Spleen (tissue), 11 donors: Measurements from ENCODE around the gene P2RX1. TPM values are rescaled to one million over a fixed set of nuclear protein-coding genes. Genes with fewer than 3 reads are reported as not detected.

ENCODE experiments used
- DNase-seq: peaks from one replicate; pipeline ENCODE4 v3.0.0-alpha.2; 2020
- H3K27ac ChIP-seq, 8 donors: fragments of 200-600 bp; sonication (generic) in 7 of 8; 1 replicate in 4 of 8; 2 replicates in 4 of 8; pipeline versions ENCODE4 v1.5.0 to v1.8.0; 2016 to 2021; ENCODE audit warnings: inconsistent platforms in 4 of 8, mild to moderate bottlenecking in 4 of 8, moderate library complexity in 1 of 8
- H3K27me3 ChIP-seq, 7 donors: fragments of 200-600 bp; sonication (generic) in 6 of 7; replicated peaks in 1 of 7; 1 replicate in 4 of 7; 2 replicates in 3 of 7; pipeline versions ENCODE4 v1.5.0 to v1.8.0; 2016 to 2021; ENCODE audit warnings: inconsistent platforms in 3 of 7, mild to moderate bottlenecking in 1 of 7
- H3K36me3 ChIP-seq, 6 donors: fragments of 200-600 bp; sonication (generic) in 5 of 6; 1 replicate in 4 of 6; 2 replicates in 2 of 6; pipeline versions ENCODE4 v1.5.0 to v1.8.0; 2016 to 2021; ENCODE audit warnings: inconsistent platforms in 2 of 6
- H3K4me1 ChIP-seq, 6 donors: fragments of 200-600 bp; sonication (generic) in 5 of 6; 1 replicate in 3 of 6; 2 replicates in 3 of 6; pipeline versions ENCODE4 v1.5.0 to v1.8.0; 2016 to 2021; ENCODE audit warnings: inconsistent platforms in 3 of 6
- H3K4me3 ChIP-seq, 8 donors: fragments of 200-600 bp; sonication (generic) in 7 of 8; 1 replicate in 4 of 8; 2 replicates in 4 of 8; pipeline versions ENCODE4 v1.5.0 to v1.8.0; 2016 to 2021; ENCODE audit warnings: inconsistent platforms in 4 of 8, mild to moderate bottlenecking in 4 of 8, moderate library complexity in 2 of 8
- H3K9me3 ChIP-seq, 8 donors: fragments of 200-600 bp; sonication (generic) in 7 of 8; 1 replicate in 4 of 8; 2 replicates in 4 of 8; pipeline versions ENCODE4 v1.5.0 to v1.8.0; 2016 to 2021; ENCODE audit warnings: inconsistent platforms in 4 of 8
- POLR2A ChIP-seq, 3 donors: fragments of 450-650 bp; IDR thresholded peaks; one replicate each; pipeline ENCODE4 v1.5.1; 2017; ENCODE audit warnings: antibody characterized with exemption in 3 of 3, mild to moderate bottlenecking in 1 of 3
- POLR2AphosphoS5 ChIP-seq, 3 donors: sonication (generic); formaldehyde crosslinking; IDR thresholded peaks; one replicate each; pipeline ENCODE4 v1.5.1; 2017; ENCODE audit warnings: antibody characterized with exemption in 3 of 3
- WGBS, 5 donors: extraction: QIAGEN DNeasy Blood & Tissue Kit in 3 of 5; methylation state at CpG; one replicate each; pipeline versions ENCODE4 v1.1.5 to v1.1.7; 2013 to 2018; 5-methylcytosine and 5-hydroxymethylcytosine counted together
- intact Hi-C: fragments of 100-400 bp; cut with DNase I; formaldehyde crosslinking; loops from one replicate; pipeline ENCODE4 v1.15.0; 2023; ENCODE audit warnings: low total_unique reads
- polyA plus RNA-seq, 3 donors: library from polyadenylated mRNA; stranded (reverse); fragments of 200-250 nt; gene quantifications; one replicate each; pipeline ENCODE4 v1.2.1, GENCODE V29; 2013
- total RNA-seq, 7 donors: library from RNA; depleted of rRNA in 3 of 7; stranded (reverse); fragments of >200 nt in 3 of 7; fragmentation: NEBNext Ultra II Directional in 4 of 7; extraction: Animal tissue kit (Norgen Biotek cat#: 25700) in 4 of 7; gene quantifications; one replicate each; pipeline versions ENCODE4 v1.1.0 to v1.2.1, GENCODE V29; 2016 to 2021
- TF ChIP-seq, protein P1 (sequence below), 11 experiments: fragments of 200-600 bp in 7 of 11; fragments of 450-650 bp in 4 of 11; sonication (generic) in 4 of 11; IDR thresholded peaks in 8 of 11; conservative IDR thresholded peaks in 3 of 11; 1 replicate in 7 of 11; 2 replicates in 4 of 11; pipeline versions ENCODE4 v1.4.0 to v1.8.0; 2016 to 2021; ENCODE audit warnings: antibody characterized with exemption in 11 of 11, inconsistent platforms in 4 of 11, mild to moderate bottlenecking in 1 of 11
- donor health status: healthy with polysubstance abuse.
- donor health status: DM: no; HTN: no; CAD: no; lungs with moderate emphysema.
- donor health status: DM: no; HTN: no; CAD: no.
- donor health status: Bipolar disorder and iron deficiency.
- donor health status: healthy.
- donor health status: DM: no; HTN: no; CAD: no.
- donor health status: DM: yes; HTN: yes; CAD: no.

Gene P2RX1
- total and polyA plus RNA-seq, 10 donors: 9.2 to 46.3 (median 21.7) TPM

DNA sequence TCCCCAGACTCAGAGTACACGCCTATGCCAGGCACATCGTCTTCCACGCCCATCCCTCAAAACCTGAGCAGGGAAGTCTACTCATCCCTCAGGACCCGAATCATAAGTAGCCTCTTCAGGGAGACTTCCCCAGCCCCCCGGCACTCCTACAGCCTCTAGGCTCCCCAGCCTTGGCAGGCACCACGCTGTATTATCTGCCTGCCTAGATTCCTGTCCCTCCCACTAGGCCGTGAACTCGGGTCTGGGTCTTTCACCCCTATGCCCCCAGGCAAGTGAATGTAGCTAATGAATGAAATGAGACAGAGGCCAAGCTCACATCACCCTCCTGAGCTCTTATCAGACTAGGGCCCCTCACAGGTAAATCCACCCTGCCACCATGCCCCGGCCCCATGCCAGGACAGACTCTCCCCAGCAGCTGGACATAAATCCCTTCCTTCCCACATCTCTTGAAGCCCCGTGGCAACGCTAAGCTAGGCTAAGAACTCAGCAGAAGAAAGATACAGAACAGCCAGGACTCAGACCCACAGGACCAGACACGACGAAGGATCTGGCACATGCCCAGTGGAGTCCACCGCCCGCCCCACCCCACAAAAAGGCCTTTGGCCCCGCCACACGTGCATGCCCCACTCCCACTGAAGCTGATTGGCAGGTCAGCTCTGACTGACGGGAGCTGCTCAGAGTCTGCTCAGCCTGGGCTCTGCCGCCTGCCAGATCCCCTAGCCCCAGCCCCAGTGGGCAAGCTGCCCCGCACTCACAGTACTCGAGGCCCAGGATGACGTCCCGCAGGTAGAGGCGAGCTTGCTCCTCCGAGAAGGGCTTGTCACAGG lies 36.5 kb downstream of the P2RX1 start:
- Histone ChIP-seq H3K27ac (no peak overlapping the region), H3K27me3 (no peaks in the 10 kb centered on the region), H3K4me1 (no peaks in the 10 kb centered on the region), H3K36me3 (peaks cover 0 to 91% (median 5%) of the 10 kb centered on the region in 6 donors), H3K4me3 (no peak overlapping the region), H3K9me3 (no peaks in the 10 kb centered on the region)
- no peak for DNase-seq
- intact Hi-C loops: no loop called here
- TF ChIP-seq POLR2A (IDR thresholded peaks at IDR 0.05): no peak
- TF ChIP-seq POLR2AphosphoS5 (IDR thresholded peaks at IDR 0.05): no peak
- TF ChIP-seq, protein P1, sequence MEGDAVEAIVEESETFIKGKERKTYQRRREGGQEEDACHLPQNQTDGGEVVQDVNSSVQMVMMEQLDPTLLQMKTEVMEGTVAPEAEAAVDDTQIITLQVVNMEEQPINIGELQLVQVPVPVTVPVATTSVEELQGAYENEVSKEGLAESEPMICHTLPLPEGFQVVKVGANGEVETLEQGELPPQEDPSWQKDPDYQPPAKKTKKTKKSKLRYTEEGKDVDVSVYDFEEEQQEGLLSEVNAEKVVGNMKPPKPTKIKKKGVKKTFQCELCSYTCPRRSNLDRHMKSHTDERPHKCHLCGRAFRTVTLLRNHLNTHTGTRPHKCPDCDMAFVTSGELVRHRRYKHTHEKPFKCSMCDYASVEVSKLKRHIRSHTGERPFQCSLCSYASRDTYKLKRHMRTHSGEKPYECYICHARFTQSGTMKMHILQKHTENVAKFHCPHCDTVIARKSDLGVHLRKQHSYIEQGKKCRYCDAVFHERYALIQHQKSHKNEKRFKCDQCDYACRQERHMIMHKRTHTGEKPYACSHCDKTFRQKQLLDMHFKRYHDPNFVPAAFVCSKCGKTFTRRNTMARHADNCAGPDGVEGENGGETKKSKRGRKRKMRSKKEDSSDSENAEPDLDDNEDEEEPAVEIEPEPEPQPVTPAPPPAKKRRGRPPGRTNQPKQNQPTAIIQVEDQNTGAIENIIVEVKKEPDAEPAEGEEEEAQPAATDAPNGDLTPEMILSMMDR (IDR thresholded peaks at IDR 0.05 in 8 of 11, conservative IDR thresholded peaks at IDR 0.05 in 3 of 11): no peak
- WGBS, 5 donors: 84 to 92% (median 90%) methylated on average over 22 to 25 of the region's 25 CpGs

DNA sequence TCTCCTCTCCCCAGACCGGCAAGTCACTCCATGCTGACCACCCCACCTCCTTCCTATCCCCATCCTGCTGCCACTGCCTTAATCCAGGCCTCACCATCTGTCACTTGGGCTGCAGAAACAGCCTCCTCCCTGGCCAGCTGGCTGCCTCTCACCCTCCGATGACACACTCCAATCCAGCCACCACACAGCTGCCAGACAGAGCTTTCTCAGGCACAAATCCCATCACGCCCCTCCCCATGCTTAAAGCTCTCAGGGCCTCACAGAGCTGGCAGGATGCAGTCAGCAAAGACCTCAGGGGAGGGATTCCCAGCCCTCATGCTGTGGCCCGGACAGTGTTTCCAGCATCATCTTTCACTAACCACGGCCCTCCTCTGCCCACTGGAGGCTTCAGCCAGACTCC lies 37.1 kb downstream of the P2RX1 start:
- no peak overlapping the region for H3K4me3 ChIP-seq
- no peak for DNase-seq
- TF ChIP-seq POLR2A (IDR thresholded peaks at IDR 0.05) (no peak), POLR2AphosphoS5 (IDR thresholded peaks at IDR 0.05) (no peak)
- TF ChIP-seq, protein P1 (IDR thresholded peaks at IDR 0.05 in 8 of 11, conservative IDR thresholded peaks at IDR 0.05 in 3 of 11): no peak
- WGBS, 5 donors: 66 to 94% (median 83%) methylated on average over 5 of the region's 5 CpGs
- no peaks in the 10 kb centered on the region for H3K27me3 ChIP-seq
- peaks cover 0 to 90% (median 5%) of the 10 kb centered on the region in 6 donors for H3K36me3 ChIP-seq
- intact Hi-C loops: no loop called here
- no peaks in the 10 kb centered on the region for H3K4me1 ChIP-seq
- H3K9me3 ChIP-seq: no peaks in the 10 kb centered on the region
- no peak overlapping the region for H3K27ac ChIP-seq

DNA sequence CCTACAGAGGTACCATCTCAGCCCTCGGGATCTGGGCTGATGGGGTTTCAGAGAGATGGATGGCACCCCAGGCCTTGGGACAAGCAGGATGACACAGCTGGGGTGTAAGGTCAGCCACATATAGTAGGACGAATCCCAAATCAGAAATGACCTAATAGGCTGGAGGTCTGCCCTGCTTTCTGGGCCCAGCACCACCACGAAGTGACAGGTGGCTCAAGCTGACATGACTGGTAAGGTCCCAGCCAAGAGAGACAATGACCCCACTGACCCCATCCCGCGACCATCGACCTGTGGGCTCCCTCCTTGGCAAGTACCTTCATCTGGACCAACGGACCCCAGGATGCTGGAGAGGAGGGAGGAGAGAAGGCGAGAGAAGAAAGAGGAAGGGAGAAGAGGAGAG lies 39.0 kb downstream of the P2RX1 start:
- Histone ChIP-seq H3K4me1 (no peaks in the 10 kb centered on the region), H3K27ac (no peak overlapping the region), H3K9me3 (no peaks in the 10 kb centered on the region), H3K36me3 (peaks cover 0 to 90% (median 8%) of the 10 kb centered on the region in 6 donors), H3K4me3 (no peak overlapping the region), H3K27me3 (no peaks in the 10 kb centered on the region)
- 78 to 96% (median 80%) methylated on average over 7 to 8 of the region's 8 CpGs for WGBS, 5 donors
- DNase-seq: no peak
- intact Hi-C loops: no loop called here
- TF ChIP-seq, protein P1 (IDR thresholded peaks at IDR 0.05 in 8 of 11, conservative IDR thresholded peaks at IDR 0.05 in 3 of 11): no peak

DNA sequence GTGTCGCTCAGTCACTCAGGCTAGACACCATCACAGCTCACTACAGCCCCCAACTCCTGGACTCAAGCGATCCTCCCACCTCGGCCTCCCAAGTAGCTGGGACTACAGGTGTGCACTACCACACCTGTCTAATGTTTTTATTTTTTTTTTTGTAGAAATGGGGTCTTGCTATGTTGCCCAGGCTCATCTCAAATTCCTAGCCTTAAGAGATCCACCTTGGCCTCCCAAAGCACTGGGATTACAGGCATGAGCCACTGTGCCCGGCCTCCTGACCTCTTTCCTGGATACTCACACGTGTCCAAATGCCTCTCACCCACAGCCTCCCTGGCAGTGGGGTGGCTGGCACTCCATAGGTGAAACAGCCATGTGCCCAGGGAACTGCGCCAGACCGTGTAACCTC lies 40.9 kb downstream of the P2RX1 start:
- Histone ChIP-seq H3K27me3 (no peaks in the 10 kb centered on the region), H3K4me1 (peaks cover 0 to 15% (median 8%) of the 10 kb centered on the region in 6 donors), H3K27ac (no peak overlapping the region), H3K36me3 (peaks cover 0 to 88% (median 9%) of the 10 kb centered on the region in 6 donors), H3K9me3 (no peaks in the 10 kb centered on the region), H3K4me3 (no peak overlapping the region)
- no peak for DNase-seq
- TF ChIP-seq POLR2A (IDR thresholded peaks at IDR 0.05) (no peak), POLR2AphosphoS5 (IDR thresholded peaks at IDR 0.05) (no peak)
- TF ChIP-seq, protein P1 (IDR thresholded peaks at IDR 0.05 in 8 of 11, conservative IDR thresholded peaks at IDR 0.05 in 3 of 11): no peak
- intact Hi-C loops: no loop called here
- 89 to 97% (median 93%) methylated on average over 7 of the region's 7 CpGs for WGBS, 5 donors
